ENCODE results near the gene EHHADH. TPM values are rescaled to one million over a fixed set of nuclear protein-coding genes. Genes with fewer than 3 reads are reported as not detected.

Gene EHHADH
- total and polyA plus RNA-seq, 2 of the 13 experiments (the other 11 are each of a cell fraction or from before 2014, with no cell fraction given) = 14.5 to 38.9 TPM

- TF ChIP-seq ZNF609 (CRISPR knock-in tag; IDR thresholded peaks at IDR 0.05; ENCODE audit: borderline replicate concordance) = no peak
- peak; percentile 54; the same call in 1 of the 2 replicates for TF ChIP-seq ZNF350 (CRISPR knock-in tag; IDR thresholded peaks at IDR 0.05; ENCODE audit: borderline replicate concordance, low read depth)
- peak; percentile 58; the same call in 1 of the 2 replicates for TF ChIP-seq ZNF205 (CRISPR knock-in tag; IDR thresholded peaks at IDR 0.05)
- TF ChIP-seq ZNF644 (CRISPR knock-in tag; IDR thresholded peaks at IDR 0.05; ENCODE audit: low read depth) = peak; percentile 36; the same call in 1 of the 2 replicates
- 0 out of 2 replicates have a peak, but pooled peaks have one; percentile 10 for TF ChIP-seq NR2C2 (CRISPR knock-in tag; IDR thresholded peaks at IDR 0.05; ENCODE audit: borderline replicate concordance)
- no peak for TF ChIP-seq NR3C1 (CRISPR knock-in tag; IDR thresholded peaks at IDR 0.05)
- no peak for TF ChIP-seq CBX2 (IDR thresholded peaks at IDR 0.05; ENCODE audit: low read depth, low read length)
- TF ChIP-seq CBX2 (CRISPR knock-in tag; IDR thresholded peaks at IDR 0.05; ENCODE audit: low read depth) = no peak
- peak; percentile 60; the same call in 1 of the 2 replicates for TF ChIP-seq TAF1 (CRISPR knock-in tag; IDR thresholded peaks at IDR 0.05)
- peak; percentile 69; the same call in 1 of the 2 replicates for TF ChIP-seq ZNF710 (CRISPR knock-in tag; IDR thresholded peaks at IDR 0.05; ENCODE audit: borderline replicate concordance)
- 0 out of 2 replicates have a peak, but pooled peaks have one; percentile 27 for TF ChIP-seq KMT2B (CRISPR knock-in tag; IDR thresholded peaks at IDR 0.05)
- peak; percentile 56 for TF ChIP-seq SP4 (CRISPR knock-in tag; IDR thresholded peaks at IDR 0.05)
- TF ChIP-seq KDM1A (CRISPR knock-in tag; IDR thresholded peaks at IDR 0.05) = no peak
- TF ChIP-seq FOXC1 (CRISPR knock-in tag; IDR thresholded peaks at IDR 0.05; ENCODE audit: borderline replicate concordance) = 0 out of 2 replicates have a peak, but pooled peaks have one; percentile 27
- peak; percentile 53 for TF ChIP-seq ISL2 (CRISPR knock-in tag; IDR thresholded peaks at IDR 0.05)
- peak; percentile 63 for TF ChIP-seq ZNF878 (CRISPR knock-in tag; IDR thresholded peaks at IDR 0.05)
- peak; percentile 49; the same call in 1 of the 2 replicates for TF ChIP-seq ZNF124 (CRISPR knock-in tag; IDR thresholded peaks at IDR 0.05)
- TF ChIP-seq ZNF574 (CRISPR knock-in tag; IDR thresholded peaks at IDR 0.05) = peak; percentile 50
- TF ChIP-seq ZNF713 (CRISPR knock-in tag; IDR thresholded peaks at IDR 0.05) = no peak
Measured at GRCh38 chr3:185175370-185175987, 78.4 kb downstream of the EHHADH start (continued).
